HTERT RPE-1 (cell line): ENCODE measurements around the gene CCL26.
"Not testable (repeated sequence)": the region's sequence is repeated elsewhere in the genome, so short reads cannot be mapped to it uniquely, and the experiment has no call there.

ENCODE experiments used
- in situ Hi-C: fragments of 300-500 bp; cut with MboI; formaldehyde crosslinking; loops from 4 replicates; pipeline ENCODE4 v1.14.3; 2020; ENCODE audit warnings: low sequenced_read_pairs

The CCL26 gene

GRCh38 chr7:75739796-75740672, 32.0 kb downstream of the CCL26 start:
- in situ Hi-C loops: no loop called here

- in situ Hi-C loops: no loop called here
Measured at GRCh38 chr7:75738975-75739795, 32.8 kb downstream of the CCL26 start.

DNA sequence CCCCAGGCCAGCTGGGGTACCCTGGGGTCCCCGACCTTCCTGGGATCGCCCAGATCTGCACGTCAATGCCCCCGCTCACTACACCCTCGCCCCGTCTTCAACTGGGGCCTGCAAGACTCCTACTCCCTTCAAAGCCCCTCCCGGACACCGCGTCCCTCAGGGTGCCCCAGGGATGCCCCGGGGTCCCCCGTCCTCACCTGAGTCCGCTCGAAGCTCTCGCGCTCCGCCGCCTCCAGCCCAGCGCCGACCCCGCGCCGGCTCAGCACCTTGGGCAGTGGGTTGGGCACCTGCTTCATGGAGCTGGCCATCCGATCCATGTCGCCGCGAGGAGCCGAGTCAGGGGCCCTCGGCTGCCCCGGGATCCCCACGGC, 33.4 kb downstream of the CCL26 start, which contains the start of gene HIP1:
Gene HIP1 (minus strand): TSS at position 338 of the 371 bp plus-strand sequence. CDS start 21 bp downstream, at position 317.
- in situ Hi-C loops: no loop called here

DNA sequence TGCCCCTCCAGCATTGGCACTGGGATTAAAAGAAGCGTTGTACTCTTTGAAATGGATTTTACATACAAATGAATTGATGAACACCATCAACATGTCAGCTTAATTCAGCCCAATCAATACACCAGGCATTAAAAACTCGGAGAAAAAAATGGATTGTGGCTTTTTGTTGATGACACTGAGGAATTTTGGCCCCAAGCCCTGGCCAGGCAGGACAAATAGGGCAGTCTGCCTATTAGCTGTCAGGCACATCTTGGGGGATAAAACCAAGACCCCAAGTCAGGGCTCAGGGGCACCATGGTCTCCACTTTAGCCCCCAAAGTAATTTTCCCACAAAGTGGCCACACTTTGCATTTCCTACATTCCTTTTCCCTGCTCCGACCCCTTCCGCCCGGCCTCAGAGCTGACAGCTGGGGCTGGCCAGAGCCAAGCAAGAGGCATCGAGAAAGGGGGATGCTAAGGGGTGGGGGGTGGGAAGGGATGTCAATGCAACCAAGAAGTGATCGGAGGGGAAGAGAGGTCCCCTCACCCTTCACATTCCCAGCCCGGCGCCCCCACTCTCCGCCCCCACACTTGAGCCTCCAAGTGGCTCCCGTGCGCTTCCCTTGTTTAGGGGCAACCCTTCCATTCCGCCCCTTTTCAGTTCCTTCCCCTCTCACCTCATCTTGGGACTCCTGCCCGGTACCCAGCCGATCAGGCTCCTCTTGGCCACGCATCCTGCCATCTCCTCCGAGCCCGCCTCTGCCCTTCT, 34.0 kb downstream of the CCL26 start:
- in situ Hi-C loops: no loop called here

DNA sequence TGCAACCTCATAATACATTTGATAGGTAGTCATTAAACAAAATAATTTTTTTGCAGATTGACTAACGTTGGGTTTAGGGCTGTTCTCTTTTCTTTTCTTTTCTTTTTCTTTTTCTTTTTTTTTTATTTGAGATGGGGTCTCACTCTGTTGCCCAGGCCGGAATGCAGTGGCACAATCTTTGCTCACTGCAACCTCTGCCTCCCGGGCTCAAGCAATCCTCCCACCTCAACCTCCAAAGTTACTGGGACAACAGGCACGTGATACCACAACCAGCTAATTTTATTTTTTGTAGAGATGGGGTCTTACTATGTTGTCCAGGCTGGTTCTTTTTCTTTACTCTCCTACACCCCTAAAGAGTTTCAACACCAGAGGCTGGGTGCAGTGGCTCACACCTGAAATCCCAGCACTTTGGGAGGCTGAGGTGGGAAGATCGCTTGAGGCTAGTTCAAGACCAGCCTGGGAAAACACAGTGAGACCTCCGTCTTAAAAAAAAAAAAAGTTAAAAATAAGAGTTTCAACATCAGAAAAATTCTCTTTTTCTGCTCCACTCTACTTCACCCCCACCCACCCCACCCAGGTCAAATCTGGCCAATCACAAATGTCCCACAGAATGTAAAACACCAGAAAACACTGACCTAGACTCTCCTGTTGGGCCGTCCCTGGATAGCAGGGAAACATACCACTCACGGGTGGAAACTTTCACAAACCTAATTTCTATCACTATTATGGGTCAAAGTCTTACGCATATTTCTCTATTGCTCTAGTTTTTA, 36.2 kb downstream of the CCL26 start:
- in situ Hi-C loops: no loop called here

GRCh38 chr7:75734586-75735458, 37.2 kb downstream of the CCL26 start:
- in situ Hi-C loops: no loop called here

- in situ Hi-C loops: no loop called here
Measured at GRCh38 chr7:75732764-75733630, 39.0 kb downstream of the CCL26 start.

- in situ Hi-C loops: no loop called here
Measured at GRCh38 chr7:75732016-75732521, 39.9 kb downstream of the CCL26 start.

- in situ Hi-C loops: no loop called here
Measured at GRCh38 chr7:75729851-75730274, 42.1 kb downstream of the CCL26 start.

- in situ Hi-C loops: no loop called here
Measured at GRCh38 chr7:75727881-75728593, 44.0 kb downstream of the CCL26 start.

DNA sequence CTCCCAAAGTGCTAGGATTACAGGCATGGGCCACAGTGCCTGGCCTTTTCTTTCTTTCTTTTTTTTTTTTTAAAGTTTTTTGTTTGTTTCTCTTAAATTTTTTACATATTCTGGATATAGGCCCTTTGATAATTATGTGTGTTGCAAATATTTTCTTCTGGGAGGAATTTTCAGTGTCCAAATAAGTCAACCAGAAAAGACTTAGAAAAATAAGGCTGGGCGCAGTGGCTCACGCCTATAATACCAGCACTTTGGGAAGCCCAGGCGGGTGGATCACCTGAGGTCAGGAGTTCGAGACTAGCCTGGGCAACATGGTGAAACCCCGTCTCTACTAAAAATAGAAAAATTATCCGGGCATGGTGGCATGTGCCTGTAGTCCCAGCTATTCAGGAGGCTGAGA, 44.7 kb downstream of the CCL26 start:
- in situ Hi-C loops: not testable (repeated sequence)

DNA sequence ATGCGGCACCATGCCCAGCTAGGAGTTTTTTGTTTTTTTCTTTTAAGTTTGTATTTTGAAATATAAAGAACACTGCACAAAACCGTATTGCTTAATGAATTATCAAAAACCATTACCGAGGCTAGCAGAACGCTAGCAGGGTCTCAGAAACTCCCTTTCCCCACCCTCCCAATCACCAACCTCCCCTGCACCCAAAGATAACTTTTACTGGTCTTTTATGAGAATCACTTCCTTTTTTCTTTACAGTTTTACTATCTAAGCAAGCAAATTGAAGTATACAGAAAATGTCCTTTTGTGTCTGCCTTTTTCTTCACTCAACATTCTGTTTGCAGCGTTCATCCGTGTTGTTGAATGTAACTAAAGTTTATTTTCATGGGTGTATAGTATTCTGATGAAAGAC, 46.7 kb downstream of the CCL26 start:
- in situ Hi-C loops: no loop called here

- in situ Hi-C loops: no loop called here
Measured at GRCh38 chr7:75723444-75723843, 48.6 kb downstream of the CCL26 start.

DNA sequence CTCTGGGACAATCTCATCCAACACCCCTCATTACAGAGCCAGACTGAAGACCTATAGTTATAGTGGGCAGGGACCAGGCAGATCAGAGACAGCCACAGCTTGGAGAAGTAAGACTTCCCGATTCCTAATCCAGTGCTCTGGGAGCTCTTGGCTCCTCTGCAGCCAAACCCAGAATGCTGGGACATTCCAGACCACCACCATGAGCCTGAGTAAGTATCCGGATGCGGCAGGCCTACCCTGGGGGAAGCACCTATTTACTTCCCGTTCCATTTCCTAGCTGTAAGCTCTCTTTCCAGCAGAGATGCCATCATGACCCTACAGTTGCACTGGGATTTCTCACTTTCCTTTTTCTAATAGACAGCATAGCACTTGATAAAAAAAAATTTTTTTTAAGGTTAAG, 49.6 kb downstream of the CCL26 start:
- in situ Hi-C loops: no loop called here

DNA sequence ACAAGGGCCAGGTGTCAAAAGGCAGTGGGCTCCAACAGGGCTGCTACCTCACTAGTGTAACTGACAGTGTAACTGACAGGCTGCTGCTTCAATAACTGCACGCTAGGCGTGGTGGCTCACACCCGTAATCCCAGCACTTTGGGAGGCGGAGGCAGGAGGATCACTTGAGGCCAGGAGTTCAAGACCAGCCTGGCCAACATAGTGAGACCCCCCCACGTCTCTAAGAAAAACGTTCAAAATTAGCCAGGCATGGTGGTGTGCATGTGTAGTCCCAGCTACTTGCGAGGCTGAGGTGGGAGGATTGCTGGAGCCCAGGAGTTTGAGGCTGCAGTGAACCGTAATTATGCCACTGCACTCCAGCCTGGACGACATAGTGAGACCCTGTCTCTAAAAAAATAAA, 50.1 kb downstream of the CCL26 start:
- in situ Hi-C loops: not testable (repeated sequence)

DNA sequence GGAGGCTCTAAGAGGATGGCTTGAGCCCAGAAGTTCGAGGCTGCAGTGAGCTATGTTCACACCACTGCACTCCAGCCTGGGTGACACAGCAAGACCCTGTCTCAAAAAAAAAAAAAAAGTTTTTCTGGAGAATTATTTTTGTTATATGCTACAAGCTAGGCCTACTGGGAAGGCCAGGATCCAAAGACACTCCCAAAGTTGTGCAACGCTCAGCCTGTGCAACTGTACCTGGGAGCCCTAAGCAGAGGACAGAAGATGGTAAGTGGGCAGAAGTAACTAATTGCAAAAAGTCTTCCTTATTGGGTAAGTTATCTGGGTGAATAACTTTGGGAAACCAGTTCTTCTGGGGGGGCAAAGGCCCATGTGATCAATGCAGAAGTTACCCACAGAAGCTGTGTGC, 50.6 kb downstream of the CCL26 start:
- in situ Hi-C loops: no loop called here

GRCh38 chr7:75719626-75720025, 52.4 kb downstream of the CCL26 start:
- in situ Hi-C loops: no loop called here
